Measurements from ENCODE around the gene SPATA16.
"Not testable (repeated sequence)": the region's sequence is repeated elsewhere in the genome, so short reads cannot be mapped to it uniquely, and the experiment has no call there.

The SPATA16 gene

DNA sequence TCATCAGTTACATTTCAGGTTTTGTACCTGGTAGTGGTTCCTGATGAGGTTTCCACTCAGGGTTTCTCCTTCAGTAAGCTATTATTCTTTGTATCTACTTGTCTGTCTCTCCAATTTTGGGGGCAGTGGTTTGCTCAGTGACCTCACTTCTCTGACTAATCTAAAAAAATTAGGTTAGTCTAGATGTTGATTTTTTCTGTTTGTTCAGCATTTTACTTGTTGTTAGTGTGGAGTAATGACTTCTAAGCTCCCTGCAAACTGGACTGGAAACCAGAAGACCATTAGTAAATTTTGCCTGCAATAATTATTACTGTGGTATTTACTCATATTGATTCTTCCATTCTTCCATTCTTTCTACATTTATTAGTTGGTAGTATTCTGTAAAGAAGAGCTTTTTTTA, 139.4 kb downstream of the SPATA16 start:
- no peak for DNase-seq

DNA sequence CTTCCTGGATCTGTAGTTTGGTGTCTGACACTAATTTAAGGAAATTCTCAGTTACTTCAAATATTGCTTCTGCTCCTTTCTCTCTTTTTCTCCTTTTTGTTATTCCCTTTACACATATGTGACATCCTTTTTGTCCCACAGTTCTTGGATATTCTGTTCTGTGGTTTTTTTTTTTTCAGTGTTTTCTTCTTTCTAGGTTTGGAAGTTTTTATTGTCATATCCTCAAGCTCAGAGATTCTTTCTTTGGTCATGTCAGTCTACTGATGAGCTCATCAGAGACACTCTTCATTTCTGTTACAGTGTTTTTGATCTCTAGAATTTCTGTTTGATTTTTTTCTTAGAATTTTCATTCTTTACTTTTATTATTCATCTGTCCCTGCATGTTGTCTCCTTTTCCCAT, 140.5 kb downstream of the SPATA16 start:
- no peak for DNase-seq

GRCh38 chr3:172993412-172993811, 147.6 kb downstream of the SPATA16 start:
- DNase-seq = no peak

GRCh38 chr3:172991424-172991996, 149.5 kb downstream of the SPATA16 start:
- DNase-seq = no peak

GRCh38 chr3:172989373-172989772, 151.7 kb downstream of the SPATA16 start:
- DNase-seq = no peak

DNA sequence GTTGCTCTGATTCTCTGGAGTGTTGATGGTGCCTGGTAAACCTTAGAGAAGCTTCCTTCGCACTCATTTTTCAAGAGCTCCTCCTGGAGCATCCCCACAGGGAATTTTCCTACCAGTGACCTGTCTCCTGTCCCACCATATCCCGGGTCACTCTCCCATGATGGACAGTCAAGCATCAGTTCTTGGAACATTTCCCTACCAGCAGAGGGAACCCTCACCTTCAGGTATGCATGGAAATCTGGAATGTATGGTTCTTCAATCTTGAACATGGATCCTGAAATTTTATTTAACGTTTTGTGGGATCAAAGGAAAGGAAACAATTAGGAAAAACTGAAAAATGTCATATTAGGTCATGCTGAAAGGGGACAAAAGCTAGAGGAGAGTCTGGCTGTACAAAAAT, 153.8 kb downstream of the SPATA16 start:
- DNase-seq = no peak

DNA sequence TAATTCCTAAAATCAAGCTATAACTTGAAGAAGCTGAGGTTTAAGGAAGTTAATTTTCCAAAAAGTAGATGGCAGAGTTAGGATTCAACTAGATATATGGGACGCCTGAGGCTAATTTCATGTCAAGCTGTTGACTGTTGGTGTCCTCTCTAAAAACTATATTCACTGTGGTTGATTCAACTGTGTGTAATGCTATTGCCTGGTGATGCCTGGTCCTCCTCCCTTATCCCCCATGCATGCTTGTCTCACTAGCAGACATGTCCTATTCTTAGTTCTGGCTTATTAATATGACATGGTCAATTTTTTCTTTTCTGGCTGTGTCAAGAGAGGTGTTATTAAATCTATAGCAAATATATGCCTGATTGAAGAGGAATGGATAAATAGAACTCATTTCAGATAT, 156.1 kb downstream of the SPATA16 start:
- no peak for DNase-seq

DNA sequence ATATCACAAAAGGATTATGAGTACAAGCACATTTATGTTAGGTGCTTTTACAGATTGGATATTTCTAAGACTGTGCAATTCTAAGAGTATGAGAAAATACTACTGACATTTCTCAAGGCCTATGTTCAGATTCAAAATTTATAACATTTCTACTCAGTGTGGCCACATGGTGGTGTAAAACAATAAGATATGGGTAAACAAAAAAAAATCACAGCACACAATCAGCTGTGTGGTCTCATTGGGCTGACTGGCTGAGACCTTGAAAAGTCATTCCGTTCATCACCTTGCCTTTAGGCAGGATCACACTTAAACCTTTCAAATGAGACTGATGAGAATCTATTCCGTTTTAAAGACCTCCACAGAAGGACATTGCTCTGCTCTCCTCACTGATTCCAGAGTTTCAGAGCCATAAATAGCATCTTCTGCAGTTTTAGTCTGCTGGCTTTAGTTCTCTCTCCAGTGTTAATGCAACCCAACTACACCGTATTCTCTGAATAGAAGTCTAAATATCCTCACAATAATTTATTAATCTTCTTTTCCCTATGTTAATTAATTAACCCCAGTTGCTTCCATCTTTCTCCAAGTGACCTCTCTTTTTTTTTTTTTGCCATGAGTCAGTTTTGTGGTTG, 158.2 kb downstream of the SPATA16 start:
- no peak for DNase-seq

DNA sequence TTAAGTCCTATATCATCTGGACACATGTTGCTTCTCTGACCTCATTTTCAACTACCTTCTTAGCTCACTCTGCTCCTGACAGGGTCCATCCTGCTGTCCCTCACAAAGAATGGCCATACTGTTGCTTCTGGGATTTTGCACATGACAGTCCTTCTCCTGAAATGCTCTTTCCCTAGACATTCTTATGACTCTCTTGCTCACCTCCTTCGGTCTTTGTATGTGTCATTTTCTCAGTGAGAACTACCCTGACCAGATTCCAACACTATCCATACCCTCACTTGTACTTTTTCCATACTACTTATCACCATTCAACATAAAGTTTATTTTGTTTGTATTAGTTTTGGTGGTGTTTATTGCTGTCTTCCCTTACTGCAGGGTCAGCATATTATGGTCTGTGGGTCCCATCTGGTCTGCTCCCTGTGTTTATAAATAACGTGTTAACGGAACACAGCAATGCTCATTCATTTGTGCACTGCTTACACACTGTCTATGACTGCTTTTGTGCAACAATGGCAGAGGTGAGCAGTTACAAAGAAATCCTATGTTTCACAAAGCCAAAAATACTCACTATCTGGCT, 159.5 kb downstream of the SPATA16 start:
- DNase-seq = no peak

- no peak for DNase-seq
These were observed 160.2 kb downstream of the SPATA16 start for GRCh38 chr3:172980849-172981248.

DNA sequence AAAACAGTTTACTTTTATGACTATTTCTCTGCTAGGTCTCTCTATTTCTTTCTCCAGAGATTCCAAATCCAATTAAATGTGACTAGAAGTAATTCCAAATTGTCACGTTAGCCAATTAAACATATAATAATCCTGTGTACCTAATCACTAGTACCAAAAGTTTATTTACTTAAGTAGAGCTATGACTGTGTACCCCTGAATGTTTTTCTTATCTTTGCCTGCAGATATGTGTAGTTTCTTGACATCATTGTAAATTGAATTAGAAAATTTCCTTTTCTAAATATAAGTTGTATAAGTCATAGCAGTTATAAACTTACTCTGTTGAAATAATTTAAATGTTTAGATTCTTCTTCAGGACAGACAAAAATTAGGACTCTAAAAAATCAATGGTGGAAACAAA, 163.3 kb downstream of the SPATA16 start:
- no peak for DNase-seq

GRCh38 chr3:172974969-172975368, 166.1 kb downstream of the SPATA16 start:
- no peak for DNase-seq

GRCh38 chr3:172973799-172974198, 167.2 kb downstream of the SPATA16 start:
- DNase-seq = peak; percentile 6

- DNase-seq = no peak
These were observed 168.3 kb downstream of the SPATA16 start for GRCh38 chr3:172972717-172973116.

DNA sequence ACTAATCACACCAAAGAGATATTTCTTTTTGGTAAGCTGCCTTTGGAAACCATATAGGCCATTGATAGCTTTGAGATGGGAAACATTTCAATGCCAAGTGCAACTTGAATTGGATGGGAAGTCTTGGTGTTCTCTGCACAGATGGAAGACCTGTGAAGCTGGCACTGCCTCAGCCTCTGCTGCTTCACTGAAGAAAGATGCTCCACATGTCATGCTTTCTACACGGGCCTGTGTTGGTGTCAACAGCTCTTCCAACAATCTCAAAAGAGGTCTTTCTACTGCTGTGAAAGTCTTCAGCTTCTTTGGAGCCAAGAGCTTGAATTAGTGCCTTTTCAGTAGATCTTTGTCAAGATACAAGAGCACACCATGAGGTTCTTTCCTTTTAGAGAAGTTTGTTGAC, 169.0 kb downstream of the SPATA16 start:
- DNase-seq = no peak

- no peak for DNase-seq
These were observed 172.4 kb downstream of the SPATA16 start for GRCh38 chr3:172968646-172969045.

DNA sequence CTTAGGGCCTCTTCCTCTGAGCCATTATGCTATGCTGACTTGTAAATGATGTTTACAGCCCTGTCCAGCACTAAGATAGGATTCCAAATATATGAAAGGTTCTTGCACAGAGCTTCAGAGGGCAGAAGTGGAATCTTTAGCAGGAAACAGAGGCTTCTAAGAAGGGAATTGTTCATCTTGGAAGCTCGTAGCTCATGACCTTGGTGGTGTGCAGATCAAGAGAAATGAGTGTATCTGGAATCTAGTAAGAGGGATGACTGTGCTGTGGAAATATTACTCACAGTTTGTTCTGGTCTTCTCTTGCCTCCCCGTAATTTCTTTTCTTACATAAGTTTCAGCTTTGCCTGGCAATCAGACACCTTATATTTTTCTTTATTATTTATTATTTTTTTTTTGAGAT, 175.8 kb downstream of the SPATA16 start:
- no peak for DNase-seq

- DNase-seq = not testable (repeated sequence)
These were observed 180.3 kb downstream of the SPATA16 start for GRCh38 chr3:172960626-172961182.

DNA sequence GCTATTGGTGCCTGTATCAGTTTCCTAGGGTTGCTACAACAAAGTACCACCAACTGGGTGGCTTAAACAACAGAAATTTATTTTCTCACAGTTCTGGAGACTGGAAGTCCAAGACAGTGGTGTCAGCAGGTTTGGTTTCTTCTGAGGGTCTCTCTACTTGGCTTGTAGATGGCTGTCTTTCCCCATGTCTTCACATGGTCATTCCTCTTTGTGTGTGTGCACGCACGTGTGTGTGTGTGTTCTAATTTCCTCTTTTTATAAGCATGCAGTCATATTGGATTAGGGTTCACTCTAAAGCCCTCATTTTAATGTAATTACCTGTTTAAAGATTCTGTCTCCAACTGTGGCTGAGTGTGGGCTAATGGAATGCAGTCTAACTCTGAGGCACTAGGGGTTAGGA, 182.5 kb downstream of the SPATA16 start:
- no peak for DNase-seq

DNA sequence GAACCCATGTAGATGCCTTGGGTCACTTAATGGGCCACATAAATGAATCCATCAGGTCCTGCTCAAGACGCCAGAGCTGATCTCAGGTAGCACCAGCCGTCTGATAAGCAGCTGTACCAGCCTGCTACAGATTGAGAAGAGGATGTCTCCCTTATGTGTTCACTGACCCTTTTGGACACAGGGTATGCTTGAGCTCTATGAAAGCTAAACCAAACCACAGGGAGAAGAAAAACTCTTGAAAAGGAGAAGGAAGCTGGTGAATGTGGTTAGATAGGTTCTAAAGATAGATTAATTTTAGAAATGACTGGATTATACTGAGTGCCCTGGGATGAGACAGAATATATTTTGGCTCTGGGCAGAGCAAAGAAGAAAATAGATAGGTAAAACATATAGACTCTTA, 187.5 kb downstream of the SPATA16 start:
- no peak for DNase-seq

DNA sequence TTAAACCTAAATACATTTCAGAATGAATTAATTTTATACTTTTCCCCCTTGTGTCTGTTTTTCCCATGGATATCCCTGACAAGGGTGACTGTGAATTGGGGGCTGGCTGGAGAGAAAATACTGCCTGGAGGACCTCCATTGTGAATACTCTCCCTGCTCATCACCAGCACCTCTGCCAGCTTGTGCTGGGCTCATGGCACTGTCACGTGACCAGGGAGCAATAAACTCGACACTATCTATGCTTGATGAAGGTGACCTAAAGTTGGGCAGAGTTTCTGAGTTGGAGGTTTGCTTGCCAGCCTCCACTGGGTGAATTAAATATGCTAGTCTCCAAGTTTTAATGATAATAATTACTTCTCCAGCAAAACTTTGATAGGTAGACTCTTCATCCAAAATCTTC, 189.5 kb downstream of the SPATA16 start:
- DNase-seq = no peak

DNA sequence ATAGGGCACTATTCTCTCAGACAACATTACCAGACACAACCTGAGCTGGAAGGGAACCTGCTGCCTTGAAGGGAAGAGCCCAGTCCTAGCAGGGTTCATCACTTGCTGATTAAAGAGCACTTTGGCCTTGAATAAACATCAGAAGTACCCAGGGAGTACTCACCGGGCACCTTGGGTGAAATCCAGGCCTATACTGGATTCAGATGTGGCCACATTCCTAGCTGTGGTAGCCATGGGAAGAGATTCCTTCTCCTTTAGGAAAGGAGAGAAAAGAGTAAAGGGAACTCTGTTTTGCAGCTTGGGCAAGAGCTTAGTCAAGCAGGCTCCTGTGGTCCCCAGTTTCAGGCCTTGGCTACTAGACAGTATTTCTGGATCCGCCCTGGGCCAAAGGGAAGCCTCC, 195.0 kb downstream of the SPATA16 start:
- DNase-seq = no peak

- DNase-seq = no peak
These were observed 201.3 kb downstream of the SPATA16 start for GRCh38 chr3:172939651-172940293.

GRCh38 chr3:172938788-172939187, 202.2 kb downstream of the SPATA16 start:
- no peak for DNase-seq

Measured in NCI-H510A (cell line).